BLaER1 (cell line): ENCODE measurements around the gene RBM19.

Source experiments
- H3K27ac ChIP-seq: shearing (Covaris generic); formaldehyde crosslinking; 2 replicates; pipeline ENCODE4 v1.8.1; 2022
- H3K27me3 ChIP-seq: shearing (Covaris generic); formaldehyde crosslinking; 2 replicates; pipeline ENCODE4 v1.8.1; 2022
- H3K36me3 ChIP-seq: shearing (Covaris generic); formaldehyde crosslinking; 2 replicates; pipeline ENCODE4 v1.8.1; 2022
- H3K4me1 ChIP-seq: shearing (Covaris generic); formaldehyde crosslinking; 2 replicates; pipeline ENCODE4 v1.8.1; 2022
- H3K4me2 ChIP-seq: shearing (Covaris generic); formaldehyde crosslinking; 2 replicates; pipeline ENCODE4 v1.8.1; 2022
- H3K4me3 ChIP-seq: shearing (Covaris generic); formaldehyde crosslinking; 2 replicates; pipeline ENCODE4 v1.8.1; 2022
- H3K9ac ChIP-seq: shearing (Covaris generic); formaldehyde crosslinking; 2 replicates; pipeline ENCODE4 v1.8.1; 2022
- H3K9me3 ChIP-seq: shearing (Covaris generic); formaldehyde crosslinking; 2 replicates; pipeline ENCODE4 v1.8.1; 2022
- H4K20me1 ChIP-seq: shearing (Covaris generic); formaldehyde crosslinking; 2 replicates; pipeline ENCODE4 v1.8.1; 2022
- Cebpa-rat ChIP-seq: shearing (Covaris generic); IDR thresholded peaks from 2 replicates; pipeline ENCODE4 v1.8.1; 2022

Gene RBM19

DNA sequence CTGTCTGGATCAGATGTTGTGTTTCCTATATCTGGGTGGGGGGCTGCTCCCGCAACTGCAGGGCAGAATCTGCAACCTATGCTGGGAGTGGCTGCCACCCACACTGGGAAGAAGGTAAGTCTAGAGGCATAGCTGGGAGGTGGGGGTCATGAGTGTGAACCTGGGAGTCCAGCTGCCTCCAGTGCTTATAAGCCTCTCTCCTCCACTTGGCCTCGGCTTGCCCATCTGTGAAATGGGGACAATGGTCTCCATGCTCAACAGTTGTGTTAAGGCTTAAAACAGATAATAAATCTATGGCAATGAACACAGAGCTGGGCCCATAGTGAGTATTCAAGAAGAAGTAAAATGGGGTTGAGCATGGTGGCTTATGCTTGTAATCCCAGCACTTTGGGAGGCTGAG lies 90.0 kb downstream of the RBM19 start:
- Histone ChIP-seq H4K20me1 (no peaks in the 10 kb centered on the region), H3K27me3 (no peaks in the 10 kb centered on the region), H3K4me1 (peaks cover 18% of the 10 kb centered on the region; the same call in 1 of the 2 replicates), H3K9me3 (0 out of 2 replicates have a peak, but pooled peaks cover 3% of the 10 kb centered on the region), H3K4me2 (no peak overlapping the region), H3K4me3 (no peak overlapping the region), H3K27ac (no peak overlapping the region), H3K9ac (no peak overlapping the region), H3K36me3 (peaks cover 32% of the 10 kb centered on the region)
- no peak for TF ChIP-seq Cebpa-rat

DNA sequence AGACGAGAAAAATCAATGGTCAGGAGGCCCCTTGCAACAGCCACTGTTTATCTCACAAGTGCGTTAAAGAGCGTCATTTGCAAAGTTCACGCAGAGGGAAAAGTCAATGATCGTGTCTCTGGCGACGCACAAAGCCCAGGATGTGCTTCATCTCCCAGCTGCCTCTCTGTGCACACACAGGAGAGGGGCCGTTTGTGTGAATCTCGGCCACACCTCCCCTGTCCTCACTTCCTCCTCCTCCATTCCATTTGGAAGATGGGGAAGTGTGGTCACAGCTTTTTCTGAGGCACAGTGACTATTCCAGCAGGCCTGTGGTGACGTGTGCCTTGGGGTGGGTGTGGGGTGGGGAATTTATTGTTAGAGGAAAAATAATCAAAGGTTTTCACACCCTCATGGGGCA lies 90.4 kb downstream of the RBM19 start:
- Histone ChIP-seq H3K36me3 (peaks cover 32% of the 10 kb centered on the region), H3K27me3 (no peaks in the 10 kb centered on the region), H3K4me2 (no peak overlapping the region), H3K9me3 (0 out of 2 replicates have a peak, but pooled peaks cover 3% of the 10 kb centered on the region), H3K27ac (no peak overlapping the region), H3K4me3 (no peak overlapping the region), H3K9ac (no peak overlapping the region), H3K4me1 (peaks cover 17% of the 10 kb centered on the region; the same call in 1 of the 2 replicates), H4K20me1 (no peaks in the 10 kb centered on the region)
- no peak for TF ChIP-seq Cebpa-rat

DNA sequence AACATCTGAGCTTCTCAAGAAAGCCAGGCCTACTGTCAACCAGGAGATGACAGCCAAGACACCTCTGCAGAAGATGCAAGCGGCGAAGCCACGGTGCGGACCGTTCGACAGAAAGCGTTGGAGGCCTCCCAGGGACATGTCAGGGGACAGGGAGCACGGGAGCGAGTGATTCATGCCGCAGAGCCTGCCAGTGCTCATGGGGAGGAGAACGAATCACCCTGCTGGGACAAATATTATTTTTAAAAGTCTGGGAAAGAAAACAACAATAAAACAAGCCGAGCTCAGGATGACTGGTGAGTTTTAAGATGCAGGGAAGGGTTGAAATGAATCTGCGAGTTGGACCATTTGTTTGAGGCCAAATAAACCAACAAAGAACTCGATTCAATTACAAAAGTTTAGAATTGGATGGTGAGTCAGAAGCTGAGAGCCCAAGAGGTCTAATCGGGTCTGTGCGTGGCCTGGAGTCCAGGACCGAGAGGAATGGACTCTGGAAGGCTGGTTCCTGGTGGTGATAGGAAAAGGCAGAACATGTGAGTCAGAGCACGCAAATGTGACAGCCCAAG lies 91.0 kb downstream of the RBM19 start:
- no peak overlapping the region for H3K4me3 ChIP-seq
- no peaks in the 10 kb centered on the region for H4K20me1 ChIP-seq
- no peak overlapping the region for H3K9ac ChIP-seq
- H3K36me3 ChIP-seq = peaks cover 37% of the 10 kb centered on the region
- no peak overlapping the region for H3K27ac ChIP-seq
- H3K9me3 ChIP-seq = 0 out of 2 replicates have a peak, but pooled peaks cover 3% of the 10 kb centered on the region
- no peak for TF ChIP-seq Cebpa-rat
- H3K27me3 ChIP-seq = no peaks in the 10 kb centered on the region
- H3K4me1 ChIP-seq = peaks cover 10% of the 10 kb centered on the region; the same call in 1 of the 2 replicates
- H3K4me2 ChIP-seq = no peak overlapping the region

DNA sequence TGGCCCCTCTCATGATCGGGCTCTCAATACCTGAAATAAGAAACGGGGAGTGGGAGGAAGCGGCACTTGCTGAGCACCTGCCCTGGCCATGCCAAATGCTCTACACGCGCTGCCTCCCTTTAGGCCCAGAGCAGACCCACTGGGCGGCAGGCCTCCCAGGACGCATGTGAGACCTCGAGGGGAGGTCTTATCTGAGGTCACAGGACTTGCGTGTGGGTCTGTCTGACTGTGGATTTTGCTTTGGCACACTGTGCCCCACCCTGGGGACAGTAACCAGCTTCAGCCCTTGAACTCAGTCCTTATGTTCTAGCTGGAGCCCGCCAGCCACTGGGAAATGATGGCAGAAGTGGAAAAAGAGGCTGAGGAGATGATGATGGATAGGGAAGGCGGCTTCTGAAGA lies 91.8 kb downstream of the RBM19 start:
- H3K36me3 ChIP-seq = peaks cover 38% of the 10 kb centered on the region
- H3K9me3 ChIP-seq = 0 out of 2 replicates have a peak, but pooled peaks cover 3% of the 10 kb centered on the region
- no peaks in the 10 kb centered on the region for H4K20me1 ChIP-seq
- H3K4me1 ChIP-seq = 0 out of 2 replicates have a peak, but pooled peaks cover 4% of the 10 kb centered on the region
- TF ChIP-seq Cebpa-rat = no peak
- H3K27ac ChIP-seq = no peak overlapping the region
- H3K27me3 ChIP-seq = no peaks in the 10 kb centered on the region
- no peak overlapping the region for H3K4me2 ChIP-seq
- H3K4me3 ChIP-seq = no peak overlapping the region
- H3K9ac ChIP-seq = no peak overlapping the region

GRCh38 chr12:113873740-113874139 lies 92.4 kb downstream of the RBM19 start:
- H3K4me3 ChIP-seq = no peak overlapping the region
- no peak overlapping the region for H3K4me2 ChIP-seq
- no peaks in the 10 kb centered on the region for H4K20me1 ChIP-seq
- H3K27me3 ChIP-seq = no peaks in the 10 kb centered on the region
- no peak for TF ChIP-seq Cebpa-rat
- H3K9ac ChIP-seq = no peak overlapping the region
- 0 out of 2 replicates have a peak, but pooled peaks cover 4% of the 10 kb centered on the region for H3K4me1 ChIP-seq
- 0 out of 2 replicates have a peak, but pooled peaks cover 3% of the 10 kb centered on the region for H3K9me3 ChIP-seq
- no peak overlapping the region for H3K27ac ChIP-seq
- H3K36me3 ChIP-seq = peaks cover 39% of the 10 kb centered on the region

- Histone ChIP-seq H3K4me2 (no peak overlapping the region), H3K4me3 (no peak overlapping the region), H3K9ac (no peak overlapping the region), H3K27me3 (no peaks in the 10 kb centered on the region), H3K27ac (no peak overlapping the region), H3K36me3 (peaks cover 36% of the 10 kb centered on the region), H3K9me3 (0 out of 2 replicates have a peak, but pooled peaks cover 3% of the 10 kb centered on the region), H3K4me1 (0 out of 2 replicates have a peak, but pooled peaks cover 4% of the 10 kb centered on the region), H4K20me1 (no peaks in the 10 kb centered on the region)
- no peak for TF ChIP-seq Cebpa-rat
These were observed 95.2 kb downstream of the RBM19 start for GRCh38 chr12:113870890-113871289.

DNA sequence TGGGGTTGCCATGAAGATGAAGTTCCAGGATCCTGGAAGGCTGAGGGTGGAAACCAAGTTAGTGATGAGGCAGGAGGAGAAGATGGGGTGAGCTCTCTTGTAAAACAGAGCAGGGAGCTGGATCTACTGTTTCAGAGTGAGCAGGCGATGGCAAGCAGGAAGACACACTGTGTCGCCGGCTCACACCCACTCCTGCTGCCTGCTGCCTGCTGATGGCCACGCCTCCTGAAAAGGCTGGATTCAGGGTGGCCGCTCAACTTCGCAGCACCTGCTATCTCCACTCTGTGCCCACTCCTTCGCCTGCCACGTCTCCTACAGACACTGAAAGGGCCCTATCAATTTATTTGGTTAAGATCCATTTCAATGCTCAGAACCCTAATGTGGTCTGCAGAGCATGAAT lies 96.1 kb downstream of the RBM19 start:
- no peak for TF ChIP-seq Cebpa-rat
- Histone ChIP-seq H3K4me1 (0 out of 2 replicates have a peak, but pooled peaks cover 4% of the 10 kb centered on the region), H3K27ac (0 out of 2 replicates have a peak overlapping the region, but pooled peaks have one; percentile 13), H3K27me3 (no peaks in the 10 kb centered on the region), H3K36me3 (peaks cover 33% of the 10 kb centered on the region), H3K9me3 (0 out of 2 replicates have a peak, but pooled peaks cover 3% of the 10 kb centered on the region), H3K4me2 (no peak overlapping the region), H4K20me1 (no peaks in the 10 kb centered on the region), H3K4me3 (no peak overlapping the region), H3K9ac (no peak overlapping the region)

- H4K20me1 ChIP-seq = 0 out of 2 replicates have a peak, but pooled peaks cover 3% of the 10 kb centered on the region
- TF ChIP-seq Cebpa-rat = no peak
- H3K27ac ChIP-seq = no peak overlapping the region
- no peaks in the 10 kb centered on the region for H3K27me3 ChIP-seq
- H3K9ac ChIP-seq = no peak overlapping the region
- 0 out of 2 replicates have a peak, but pooled peaks cover 3% of the 10 kb centered on the region for H3K9me3 ChIP-seq
- H3K4me2 ChIP-seq = no peak overlapping the region
- peaks cover 19% of the 10 kb centered on the region; the same call in 1 of the 2 replicates for H3K36me3 ChIP-seq
- peaks cover 15% of the 10 kb centered on the region for H3K4me1 ChIP-seq
- no peak overlapping the region for H3K4me3 ChIP-seq
These were observed 97.8 kb downstream of the RBM19 start for GRCh38 chr12:113868365-113868764.

GRCh38 chr12:113867258-113867657 lies 98.9 kb downstream of the RBM19 start:
- H3K27ac ChIP-seq = no peak overlapping the region
- H3K4me1 ChIP-seq = peaks cover 26% of the 10 kb centered on the region
- H3K9ac ChIP-seq = no peak overlapping the region
- no peaks in the 10 kb centered on the region for H3K27me3 ChIP-seq
- no peak overlapping the region for H3K4me3 ChIP-seq
- H4K20me1 ChIP-seq = 0 out of 2 replicates have a peak, but pooled peaks cover 5% of the 10 kb centered on the region
- peaks cover 19% of the 10 kb centered on the region; the same call in 1 of the 2 replicates for H3K36me3 ChIP-seq
- TF ChIP-seq Cebpa-rat = no peak
- H3K9me3 ChIP-seq = 0 out of 2 replicates have a peak, but pooled peaks cover 3% of the 10 kb centered on the region
- H3K4me2 ChIP-seq = no peak overlapping the region

DNA sequence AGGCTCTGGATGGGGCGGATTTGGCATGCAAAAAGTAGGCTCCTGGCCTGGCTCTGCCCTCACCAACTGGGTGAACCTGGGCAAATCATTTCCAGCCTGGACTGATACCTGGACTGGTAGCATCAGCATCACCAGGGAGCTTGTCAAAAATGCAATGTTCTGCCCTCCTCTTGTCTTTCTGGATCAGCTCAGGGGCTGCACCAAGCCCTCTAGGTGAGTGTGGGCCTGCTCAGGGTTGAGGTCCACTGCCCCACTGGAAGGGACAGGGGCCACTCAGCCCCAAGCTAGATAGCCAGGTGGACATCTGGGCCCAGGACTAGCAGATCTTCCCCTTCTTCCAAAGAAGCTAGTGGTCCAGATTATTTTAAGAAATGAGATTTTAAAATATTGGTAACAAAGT lies 99.6 kb downstream of the RBM19 start:
- H3K4me3 ChIP-seq = no peak overlapping the region
- no peaks in the 10 kb centered on the region for H3K27me3 ChIP-seq
- no peak overlapping the region for H3K27ac ChIP-seq
- H3K4me2 ChIP-seq = no peak overlapping the region
- H3K9ac ChIP-seq = no peak overlapping the region
- H3K9me3 ChIP-seq = no peaks in the 10 kb centered on the region
- H3K36me3 ChIP-seq = peaks cover 19% of the 10 kb centered on the region; the same call in 1 of the 2 replicates
- no peak for TF ChIP-seq Cebpa-rat
- H3K4me1 ChIP-seq = peaks cover 33% of the 10 kb centered on the region
- 0 out of 2 replicates have a peak, but pooled peaks cover 5% of the 10 kb centered on the region for H4K20me1 ChIP-seq
